Upper lobe of left lung (tissue), 6 donors: Measurements from ENCODE around the gene RIIAD1. TPM values are rescaled to one million over a fixed set of nuclear protein-coding genes. Genes with fewer than 3 reads are reported as not detected.
"Not testable (repeated sequence)": the region's sequence is repeated elsewhere in the genome, so short reads cannot be mapped to it uniquely, and the experiment has no call there.

ENCODE experiments used
- ATAC-seq, 2 donors: fragments of 200-7000 bp; cut with Tn5 transposase; one replicate each; pipeline ENCODE4 v1.9.1; 2022; ENCODE audit warnings: mild to moderate bottlenecking in 2 of 2, moderate library complexity in 2 of 2; ENCODE audit not compliant: low FRiP score in 2 of 2
- DNase-seq, 2 donors: peaks; one replicate each; pipeline ENCODE4 v3.0.0-alpha.2; 2019 to 2020
- H3K27ac ChIP-seq, 4 donors: fragments of 200-600 bp; sonication (generic); one replicate each; pipeline ENCODE4 v1.5.1; 2016 to 2019
- H3K27me3 ChIP-seq, 4 donors: fragments of 200-600 bp; sonication (generic); one replicate each; pipeline ENCODE4 v1.5.1; 2017 to 2019
- H3K36me3 ChIP-seq, 4 donors: fragments of 200-600 bp; sonication (generic); one replicate each; pipeline ENCODE4 v1.5.1; 2016 to 2019
- H3K4me1 ChIP-seq, 4 donors: fragments of 200-600 bp; sonication (generic); one replicate each; pipeline ENCODE4 v1.5.1; 2018 to 2019
- H3K4me3 ChIP-seq, 4 donors: fragments of 200-600 bp; sonication (generic); one replicate each; pipeline ENCODE4 v1.5.1; 2017 to 2019; ENCODE audit warnings: mild to moderate bottlenecking in 2 of 4, moderate library complexity in 1 of 4
- H3K9me3 ChIP-seq, 4 donors: fragments of 200-600 bp; sonication (generic); one replicate each; pipeline ENCODE4 v1.5.1; 2018 to 2019
- EP300 ChIP-seq, 4 donors: sonication (generic); formaldehyde crosslinking; IDR thresholded peaks; one replicate each; pipeline ENCODE4 v1.5.1; 2017; ENCODE audit warnings: antibody characterized with exemption in 4 of 4, control low read depth in 2 of 4
- POLR2A ChIP-seq, 4 donors: fragments of 450-650 bp; IDR thresholded peaks; one replicate each; pipeline ENCODE4 v1.5.1; 2016 to 2017; ENCODE audit warnings: antibody characterized with exemption in 4 of 4, mild to moderate bottlenecking in 2 of 4
- POLR2AphosphoS5 ChIP-seq, 2 donors: sonication (generic); formaldehyde crosslinking; IDR thresholded peaks; one replicate each; pipeline ENCODE4 v1.5.1; 2017; ENCODE audit warnings: antibody characterized with exemption in 2 of 2
- WGBS, 2 donors: methylation state at CpG; one replicate each; pipeline ENCODE4 v1.1.5; 2017 to 2018; 5-methylcytosine and 5-hydroxymethylcytosine counted together
- total RNA-seq, 6 donors: library from RNA; depleted of rRNA in 4 of 6; stranded (reverse); fragments of >200 nt in 4 of 6; gene quantifications; one replicate each; pipeline versions ENCODE4 v1.1.0 to v1.2.1, GENCODE V29; 2016 to 2021
- TF ChIP-seq, protein P1 (sequence below), 6 experiments: fragments of 450-650 bp in 4 of 6; fragments of 200-600 bp in 2 of 6; sonication (generic) in 2 of 6; IDR thresholded peaks; one replicate each; pipeline ENCODE4 v1.5.1; 2016 to 2019; ENCODE audit warnings: antibody characterized with exemption in 6 of 6
- donor health status: DM: no; HTN: no; CAD: no; lungs with moderate emphysema.
- donor health status: DM: no; HTN: yes; CAD: no; lungs with severe emphysema.

Gene RIIAD1
- total RNA-seq, 6 donors from 2014 or later = 2.5 to 20.7 (median 6.3) TPM; not detected in 2

DNA sequence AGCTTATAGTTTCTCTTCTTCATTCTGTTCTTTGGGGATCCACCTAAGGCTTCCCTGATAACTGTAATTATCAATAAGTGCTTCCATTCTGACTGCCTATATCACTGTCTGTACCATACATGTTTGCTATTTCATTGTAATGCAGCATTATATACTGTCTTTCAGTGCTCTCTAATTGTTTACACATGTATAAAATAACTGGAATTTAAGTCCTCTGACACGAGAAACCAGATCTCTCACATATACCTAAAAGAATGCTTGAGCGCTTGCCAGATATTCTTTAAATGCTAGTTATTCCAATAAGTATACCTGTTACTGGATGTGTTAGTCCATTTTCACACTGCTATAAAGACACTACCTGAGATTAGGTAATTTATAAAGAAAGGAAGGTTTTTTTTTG, 39.4 kb upstream of the RIIAD1 start:
- 89 to 90% methylated on average over 2 of the region's 2 CpGs for WGBS, 2 donors
- Histone ChIP-seq H3K27ac (no peak overlapping the region), H3K36me3 (peaks cover 3 to 42% (median 18%) of the 10 kb centered on the region in 4 donors), H3K9me3 (no peaks in the 10 kb centered on the region), H3K4me1 (peaks cover 0 to 5% (median 2%) of the 10 kb centered on the region in 4 donors), H3K4me3 (no peak overlapping the region), H3K27me3 (no peaks in the 10 kb centered on the region)
- DNase-seq (no peak), ATAC-seq (no peak)
- TF ChIP-seq, protein P1, sequence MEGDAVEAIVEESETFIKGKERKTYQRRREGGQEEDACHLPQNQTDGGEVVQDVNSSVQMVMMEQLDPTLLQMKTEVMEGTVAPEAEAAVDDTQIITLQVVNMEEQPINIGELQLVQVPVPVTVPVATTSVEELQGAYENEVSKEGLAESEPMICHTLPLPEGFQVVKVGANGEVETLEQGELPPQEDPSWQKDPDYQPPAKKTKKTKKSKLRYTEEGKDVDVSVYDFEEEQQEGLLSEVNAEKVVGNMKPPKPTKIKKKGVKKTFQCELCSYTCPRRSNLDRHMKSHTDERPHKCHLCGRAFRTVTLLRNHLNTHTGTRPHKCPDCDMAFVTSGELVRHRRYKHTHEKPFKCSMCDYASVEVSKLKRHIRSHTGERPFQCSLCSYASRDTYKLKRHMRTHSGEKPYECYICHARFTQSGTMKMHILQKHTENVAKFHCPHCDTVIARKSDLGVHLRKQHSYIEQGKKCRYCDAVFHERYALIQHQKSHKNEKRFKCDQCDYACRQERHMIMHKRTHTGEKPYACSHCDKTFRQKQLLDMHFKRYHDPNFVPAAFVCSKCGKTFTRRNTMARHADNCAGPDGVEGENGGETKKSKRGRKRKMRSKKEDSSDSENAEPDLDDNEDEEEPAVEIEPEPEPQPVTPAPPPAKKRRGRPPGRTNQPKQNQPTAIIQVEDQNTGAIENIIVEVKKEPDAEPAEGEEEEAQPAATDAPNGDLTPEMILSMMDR (IDR thresholded peaks at IDR 0.05) = no peak
- TF ChIP-seq POLR2AphosphoS5 (IDR thresholded peaks at IDR 0.05) (no peak), EP300 (IDR thresholded peaks at IDR 0.05) (no peak), POLR2A (IDR thresholded peaks at IDR 0.05) (no peak)

DNA sequence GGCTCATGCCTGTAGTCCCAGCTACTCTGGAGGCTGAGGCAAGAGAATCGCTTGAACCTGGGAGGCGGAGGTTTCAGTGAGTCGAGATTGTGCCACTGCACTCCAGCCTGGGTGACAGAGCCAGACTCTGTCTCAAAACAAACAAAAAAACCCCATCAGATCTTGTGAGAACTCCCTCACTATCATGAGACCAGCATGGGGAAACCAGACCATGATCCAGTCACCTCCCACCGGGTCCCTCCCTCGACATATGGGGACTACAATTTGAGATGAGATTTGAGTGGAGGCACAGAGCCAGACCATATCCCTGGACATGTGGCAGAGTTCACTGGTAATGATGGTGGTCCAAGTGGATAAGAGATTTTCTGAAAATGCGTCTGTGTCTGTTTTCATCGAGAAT, 38.4 kb upstream of the RIIAD1 start:
- peaks cover 3 to 39% (median 19%) of the 10 kb centered on the region in 4 donors for H3K36me3 ChIP-seq
- not testable (repeated sequence) for ATAC-seq, H3K4me1 ChIP-seq, H3K27ac ChIP-seq, H3K9me3 ChIP-seq, H3K27me3 ChIP-seq, DNase-seq, H3K4me3 ChIP-seq
- 94 to 96% methylated on average over 7 of the region's 7 CpGs for WGBS, 2 donors

DNA sequence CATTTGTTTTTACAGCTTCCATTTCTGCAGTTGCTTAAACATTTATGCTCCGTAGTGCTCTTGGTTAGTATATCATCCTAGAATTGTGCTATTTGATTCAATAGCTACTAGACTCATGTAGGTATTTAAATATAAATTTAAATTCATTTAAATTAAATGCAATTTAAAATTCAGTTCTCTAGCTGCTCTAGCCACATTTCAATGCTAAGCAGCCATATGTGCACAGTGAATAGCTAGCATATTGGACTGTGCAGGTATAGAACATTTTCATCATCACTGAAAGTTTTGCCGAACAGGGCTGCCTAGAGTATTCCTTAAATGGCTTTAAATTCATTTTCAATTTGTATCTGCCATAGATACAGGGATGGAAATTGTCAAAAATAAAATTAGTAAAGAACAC, 37.2 kb upstream of the RIIAD1 start:
- no peak for DNase-seq
- H3K4me3 ChIP-seq = no peak overlapping the region
- ATAC-seq = no peak
- H3K27ac ChIP-seq = no peak overlapping the region
- TF ChIP-seq, protein P1 (IDR thresholded peaks at IDR 0.05) = no peak
- TF ChIP-seq POLR2A (IDR thresholded peaks at IDR 0.05) (no peak), POLR2AphosphoS5 (IDR thresholded peaks at IDR 0.05) (no peak), EP300 (IDR thresholded peaks at IDR 0.05) (no peak)
- H3K27me3 ChIP-seq = no peaks in the 10 kb centered on the region
- 80 to 100% methylated on average over 2 of the region's 2 CpGs for whole genome bisulfite sequencing, 2 donors
- H3K4me1 ChIP-seq = peaks cover 0 to 5% (median 2%) of the 10 kb centered on the region in 4 donors
- H3K36me3 ChIP-seq = peaks cover 3 to 31% (median 19%) of the 10 kb centered on the region in 4 donors
- no peaks in the 10 kb centered on the region for H3K9me3 ChIP-seq

DNA sequence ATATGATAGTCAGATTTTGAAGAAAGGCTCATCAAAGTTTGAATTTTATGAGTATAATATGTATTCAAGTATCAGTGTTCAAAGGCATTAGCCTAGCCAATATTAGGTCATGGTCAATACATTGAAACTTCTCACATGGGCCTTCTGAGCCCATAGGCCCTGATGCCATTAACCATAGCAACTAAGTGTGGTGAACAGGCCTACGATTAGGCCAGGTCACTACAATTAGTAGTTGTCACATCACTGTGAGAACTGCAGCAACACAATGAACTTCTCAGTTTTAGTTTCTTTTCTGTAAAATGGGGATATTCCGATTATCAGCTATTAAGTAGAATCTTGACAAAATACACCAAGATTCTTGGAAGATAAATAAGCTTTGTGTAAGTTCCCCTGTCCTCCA, 34.8 kb upstream of the RIIAD1 start:
- Histone ChIP-seq H3K9me3 (no peaks in the 10 kb centered on the region), H3K4me1 (no peaks in the 10 kb centered on the region), H3K27ac (no peak overlapping the region), H3K27me3 (no peaks in the 10 kb centered on the region), H3K4me3 (no peak overlapping the region), H3K36me3 (peaks cover 3 to 31% (median 19%) of the 10 kb centered on the region in 4 donors)
- DNase-seq (no peak), ATAC-seq (no peak)
- no peak for TF ChIP-seq POLR2A (IDR thresholded peaks at IDR 0.05)
- no peak for TF ChIP-seq POLR2AphosphoS5 (IDR thresholded peaks at IDR 0.05)
- TF ChIP-seq EP300 (IDR thresholded peaks at IDR 0.05) = no peak
- TF ChIP-seq, protein P1 (IDR thresholded peaks at IDR 0.05) = no peak
- WGBS, 2 donors = 76 to 94% methylated on average over 2 of the region's 2 CpGs

DNA sequence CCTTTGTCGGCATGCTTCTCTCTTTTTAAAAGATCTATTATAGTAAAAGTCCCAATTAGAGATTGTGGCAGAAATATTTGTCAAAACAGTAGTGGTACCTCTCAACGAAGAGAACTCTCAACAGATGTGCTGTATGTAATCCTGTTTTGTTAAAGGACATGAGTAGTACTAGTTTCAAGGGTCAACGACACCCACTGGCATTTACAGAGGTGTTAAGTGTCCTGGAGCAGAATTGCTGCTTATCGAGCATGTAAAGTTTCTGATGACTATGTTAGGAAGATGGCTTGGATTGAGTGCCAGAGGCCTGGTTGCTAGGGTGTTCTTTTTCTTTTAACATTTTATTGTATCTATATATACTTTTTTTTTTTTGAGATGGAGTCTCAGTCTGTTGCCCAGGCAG, 31.8 kb upstream of the RIIAD1 start:
- DNase-seq (no peak), ATAC-seq (no peak)
- 76 to 81% methylated on average over 4 of the region's 4 CpGs for WGBS, 2 donors
- Histone ChIP-seq H3K27me3 (no peaks in the 10 kb centered on the region), H3K4me1 (no peaks in the 10 kb centered on the region), H3K36me3 (peaks cover 8 to 37% (median 28%) of the 10 kb centered on the region in 4 donors), H3K4me3 (no peak overlapping the region), H3K27ac (no peak overlapping the region), H3K9me3 (no peaks in the 10 kb centered on the region)
- TF ChIP-seq, protein P1 (IDR thresholded peaks at IDR 0.05) = no peak
- TF ChIP-seq POLR2AphosphoS5 (IDR thresholded peaks at IDR 0.05) (no peak), EP300 (IDR thresholded peaks at IDR 0.05) (no peak), POLR2A (IDR thresholded peaks at IDR 0.05) (no peak)
